Fibroblast of mammary gland (primary cell): Measurements from ENCODE around the gene YJEFN3.

Experiments
- DNase-seq: peaks from one replicate; pipeline ENCODE4 v3.0.0-alpha.2; 2010; ENCODE audit warnings: low read depth
- H3K4me3 ChIP-seq: 2 replicates; pipeline ENCODE4 v1.5.1; 2011; ENCODE audit warnings: low read depth, mild to moderate bottlenecking, low read length, moderate library complexity; ENCODE audit not compliant: control insufficient read depth
- CTCF ChIP-seq: conservative IDR thresholded peaks from 2 replicates; pipeline ENCODE4 v1.5.1; 2011; ENCODE audit warnings: low read depth, low read length, inconsistent platforms; ENCODE audit not compliant: control insufficient read depth, insufficient read depth

Gene YJEFN3

DNA sequence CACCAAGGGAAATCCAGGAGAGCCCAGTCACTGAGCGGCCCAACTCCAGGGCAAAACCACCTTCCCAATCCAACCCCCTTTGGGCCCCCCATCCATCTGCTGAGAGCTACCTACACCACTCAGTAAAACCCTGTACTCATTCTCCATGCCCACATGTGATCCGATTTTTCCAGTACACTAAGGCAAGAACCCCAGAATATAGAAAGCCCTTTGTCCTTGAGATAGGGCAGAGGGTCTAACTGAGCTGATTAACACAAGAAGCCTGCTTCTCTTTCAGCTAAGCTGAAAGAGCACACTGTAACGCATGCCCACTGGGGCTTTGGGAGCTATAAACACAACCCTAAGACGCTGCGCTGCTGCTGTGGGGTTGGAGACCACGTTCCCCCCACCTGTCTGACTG, 53.8 kb downstream of the YJEFN3 start:
- no peak overlapping the region for H3K4me3 ChIP-seq
- DNase-seq, result no peak
- TF ChIP-seq CTCF, result no peak

- TF ChIP-seq CTCF, result no peak
- H3K4me3 ChIP-seq, result no peak overlapping the region
- DNase-seq, result no peak
Measured at GRCh38 chr19:19584356-19584755, 55.6 kb downstream of the YJEFN3 start.
